H9 (cell line): ENCODE results near the gene TEX19. TPM values are rescaled to one million over a fixed set of nuclear protein-coding genes. Genes with fewer than 3 reads are reported as not detected.

ENCODE experiments used
- DNase-seq: peaks from one replicate; pipeline ENCODE4 v3.0.0-alpha.2; 2017
- H2AFZ ChIP-seq: one replicate; pipeline ENCODE4 v1.6.1; 2013; ENCODE audit warnings: mild to moderate bottlenecking, low read length, control low read depth, moderate library complexity
- H2AK5ac ChIP-seq: 2 replicates; pipeline ENCODE4 v1.6.1; 2013; ENCODE audit warnings: low read length, control low read depth, mixed read lengths; ENCODE audit not compliant: insufficient read length
- H2BK120ac ChIP-seq: one replicate; pipeline ENCODE4 v1.6.1; 2013; ENCODE audit warnings: low read depth, mild to moderate bottlenecking, low read length, control low read depth, inconsistent platforms; ENCODE audit not compliant: poor library complexity, severe bottlenecking
- H2BK12ac ChIP-seq: 2 replicates; pipeline ENCODE4 v1.6.1; 2013; ENCODE audit warnings: low read length, control low read depth, mixed read lengths, low read depth; ENCODE audit not compliant: insufficient read length
- H2BK15ac ChIP-seq: 2 replicates; pipeline ENCODE4 v1.6.1; 2013; ENCODE audit warnings: low read depth, low read length, control low read depth
- H2BK20ac ChIP-seq: one replicate; pipeline ENCODE4 v1.6.1; 2013; ENCODE audit warnings: low read depth, mild to moderate bottlenecking, low read length, control low read depth, inconsistent platforms; ENCODE audit not compliant: poor library complexity, severe bottlenecking
- H2BK5ac ChIP-seq: 2 replicates; pipeline ENCODE4 v1.6.1; 2013; ENCODE audit warnings: low read length, control low read depth, mixed read lengths; ENCODE audit not compliant: insufficient read length
- H3K14ac ChIP-seq: 2 replicates; pipeline ENCODE4 v1.6.1; 2013; ENCODE audit warnings: low read length, control low read depth; ENCODE audit not compliant: insufficient read depth
- H3K18ac ChIP-seq: 2 replicates; pipeline ENCODE4 v1.6.1; 2013; ENCODE audit warnings: low read depth, mild to moderate bottlenecking, mixed read lengths, low read length, control low read depth; ENCODE audit not compliant: insufficient read length
- H3K23ac ChIP-seq: 2 replicates; pipeline ENCODE4 v1.6.1; 2013; ENCODE audit warnings: low read length, control low read depth, mixed read lengths, low read depth; ENCODE audit not compliant: insufficient read length
- H3K23me2 ChIP-seq: 2 replicates; pipeline ENCODE4 v1.6.1; 2013; ENCODE audit warnings: low read depth, mild to moderate bottlenecking, mixed read lengths, low read length, control low read depth; ENCODE audit not compliant: insufficient read length, poor library complexity, severe bottlenecking
- H3K27ac ChIP-seq: 2 replicates; pipeline ENCODE4 v1.5.1; 2013; ENCODE audit warnings: low read length, control low read depth, mixed read lengths, low read depth; ENCODE audit not compliant: insufficient read length
- H3K27me3 ChIP-seq: 2 replicates; pipeline ENCODE4 v1.6.1; 2013; ENCODE audit warnings: low read length, control low read depth, inconsistent platforms; ENCODE audit not compliant: insufficient read depth
- H3K4ac ChIP-seq: 2 replicates; pipeline ENCODE4 v1.6.1; 2013; ENCODE audit warnings: low read depth, mild to moderate bottlenecking, control low read depth, inconsistent platforms, low read length, moderate library complexity
- H3K4me1 ChIP-seq: 2 replicates; pipeline ENCODE4 v1.6.1; 2013; ENCODE audit warnings: low read length, control low read depth, inconsistent platforms; ENCODE audit not compliant: insufficient read depth
- H3K4me2 ChIP-seq: 2 replicates; pipeline ENCODE4 v1.6.1; 2013; ENCODE audit warnings: low read length, control low read depth, mixed read lengths; ENCODE audit not compliant: insufficient read length, insufficient read depth
- H3K56ac ChIP-seq: 2 replicates; pipeline ENCODE4 v1.6.1; 2013; ENCODE audit warnings: low read depth, mild to moderate bottlenecking, mixed read lengths, low read length, control low read depth; ENCODE audit not compliant: insufficient read length
- H3K79me1 ChIP-seq: 2 replicates; pipeline ENCODE4 v1.6.1; 2013; ENCODE audit warnings: low read depth, mild to moderate bottlenecking, moderate library complexity, low read length, control low read depth, inconsistent platforms; ENCODE audit not compliant: insufficient read depth, poor library complexity, severe bottlenecking
- H3K79me2 ChIP-seq: 2 replicates; pipeline ENCODE4 v1.6.1; 2013; ENCODE audit warnings: low read length, control low read depth, inconsistent platforms; ENCODE audit not compliant: insufficient read depth
- H3K9ac ChIP-seq: 2 replicates; pipeline ENCODE4 v1.6.1; 2013; ENCODE audit warnings: low read length, control low read depth, mixed read lengths; ENCODE audit not compliant: insufficient read length; ENCODE audit errors: extremely low read depth
- H3K9me3 ChIP-seq: one replicate; pipeline ENCODE4 v1.6.1; 2013; ENCODE audit warnings: low read depth, low read length, inconsistent platforms; ENCODE audit not compliant: control insufficient read depth
- H3T11ph ChIP-seq: one replicate; pipeline ENCODE4 v1.6.1; 2013; ENCODE audit warnings: mild to moderate bottlenecking, low read length, control low read depth, inconsistent platforms
- H4K20me1 ChIP-seq: one replicate; pipeline ENCODE4 v1.6.1; 2013; ENCODE audit not compliant: control insufficient read depth, insufficient read length, insufficient read depth
- H4K5ac ChIP-seq: 2 replicates; pipeline ENCODE4 v1.6.1; 2013; ENCODE audit warnings: low read depth, mild to moderate bottlenecking, mixed read lengths, low read length, control low read depth; ENCODE audit not compliant: insufficient read length
- H4K8ac ChIP-seq: replicated peaks from 2 replicates; pipeline ENCODE4 v1.6.1; 2013; ENCODE audit warnings: low read length, control low read depth, mixed read lengths, low read depth; ENCODE audit not compliant: insufficient read length
- H4K91ac ChIP-seq: 2 replicates; pipeline ENCODE4 v1.6.1; 2013; ENCODE audit warnings: low read depth, mild to moderate bottlenecking, moderate library complexity, mixed read lengths, low read length, control low read depth; ENCODE audit not compliant: insufficient read length
- H3K27ac Mint-ChIP-seq, 3 experiments: 2 replicates in 2 of 3; 3 replicates in 1 of 3; pipeline ENCODE4 v1.8.0; 2020 to 2021; ENCODE audit warnings: mixed read lengths in 3 of 3, mild to moderate bottlenecking in 1 of 3, moderate library complexity in 1 of 3
- H3K27me3 Mint-ChIP-seq: 2 replicates; pipeline ENCODE4 v1.8.0; 2021; ENCODE audit warnings: low read depth, mild to moderate bottlenecking, moderate library complexity, mixed read lengths
- H3K36me3 Mint-ChIP-seq, 3 experiments: 2 replicates in 2 of 3; 3 replicates in 1 of 3; pipeline ENCODE4 v1.8.0; 2020 to 2021; ENCODE audit warnings: low read depth in 3 of 3, mixed read lengths in 3 of 3; ENCODE audit not compliant: insufficient read depth in 1 of 3
- H3K4me1 Mint-ChIP-seq, 2 experiments: 2 replicates each; pipeline ENCODE4 v1.8.0; 2020; ENCODE audit warnings: mixed read lengths in 2 of 2
- H3K4me3 Mint-ChIP-seq, 2 experiments: 2 replicates in 1 of 2; 3 replicates in 1 of 2; pipeline ENCODE4 v1.8.0; 2020 to 2021; ENCODE audit warnings: mild to moderate bottlenecking in 2 of 2, mixed read lengths in 2 of 2, moderate library complexity in 1 of 2
- H3K9me3 Mint-ChIP-seq, 2 experiments: 2 replicates in 1 of 2; 3 replicates in 1 of 2; pipeline ENCODE4 v1.8.0; 2020; ENCODE audit warnings: mild to moderate bottlenecking in 2 of 2, mixed read lengths in 2 of 2, moderate library complexity in 1 of 2
- CTCF ChIP-seq: fragments of 200-600 bp; sonication (generic); conservative IDR thresholded peaks from 3 replicates; pipeline ENCODE4 v1.8.0; 2021; ENCODE audit warnings: antibody characterized with exemption, mild to moderate bottlenecking
- WGBS: extraction: QIAGEN DNeasy Blood & Tissue Kit; methylation state at CpG from one replicate; pipeline ENCODE4 v1.1.7; 2013; ENCODE audit warnings: missing lambda C conversion rate, low lambda C conversion rate, mixed read lengths; ENCODE audit not compliant: insufficient read length; ENCODE audit errors: extremely low coverage; 5-methylcytosine and 5-hydroxymethylcytosine counted together
- total RNA-seq: library from RNA; stranded (reverse); gene quantifications from 2 replicates; pipeline ENCODE4 v1.2.1, GENCODE V29; 2021

Gene TEX19
- total RNA-seq, 1 experiment from 2014 or later = 1.4 TPM

GRCh38 chr17:82407255-82407654, 48.2 kb downstream of the TEX19 start:
- H4K91ac ChIP-seq = no peak overlapping the region
- no peak for DNase-seq
- H3K27ac ChIP-seq = no peak overlapping the region
- no peaks in the 10 kb centered on the region for H3K9me3 Mint-ChIP-seq
- H3K4me2 ChIP-seq = no peak overlapping the region
- H3K9me3 ChIP-seq = no peaks in the 10 kb centered on the region
- H3K23me2 ChIP-seq = no peaks in the 10 kb centered on the region
- no peaks in the 10 kb centered on the region for H3K79me1 ChIP-seq
- no peak for TF ChIP-seq CTCF
- H3K18ac ChIP-seq = no peak overlapping the region
- no peak overlapping the region for H3T11ph ChIP-seq
- H2AFZ ChIP-seq = no peak overlapping the region
- no peak overlapping the region for H2BK120ac ChIP-seq
- H2AK5ac ChIP-seq = no peak overlapping the region
- H3K4me3 Mint-ChIP-seq = no peak overlapping the region
- peak overlapping the region in 1 of 3 experiments; percentile 39; a peak in 1 of 7 replicates for H3K27ac Mint-ChIP-seq
- H3K9ac ChIP-seq = no peak overlapping the region
- H4K5ac ChIP-seq = no peak overlapping the region
- H3K36me3 Mint-ChIP-seq = peaks cover 2 to 22% (median 11%) of the 10 kb centered on the region in 3 experiments; a peak in 5 of 7 replicates
- no peaks in the 10 kb centered on the region for H3K4me1 Mint-ChIP-seq
- no peaks in the 10 kb centered on the region for H3K27me3 Mint-ChIP-seq
- no peak overlapping the region for H3K23ac ChIP-seq
- no peaks in the 10 kb centered on the region for H4K20me1 ChIP-seq
- H2BK15ac ChIP-seq = no peak overlapping the region
- H3K14ac ChIP-seq = no peak overlapping the region
- H3K79me2 ChIP-seq = no peaks in the 10 kb centered on the region
- no peak overlapping the region for H3K56ac ChIP-seq
- no peak overlapping the region for H4K8ac ChIP-seq
- no peak overlapping the region for H2BK12ac ChIP-seq
- H2BK20ac ChIP-seq = no peak overlapping the region
- no peaks in the 10 kb centered on the region for H3K4me1 ChIP-seq
- no peak overlapping the region for H2BK5ac ChIP-seq
- WGBS = no CpG with 5 or more reads among the region's 13 CpGs
- H3K27me3 ChIP-seq = no peaks in the 10 kb centered on the region
- no peak overlapping the region for H3K4ac ChIP-seq
